Hepatocyte (in vitro differentiated cells): ENCODE results near the gene TEAD1. TPM values are rescaled to one million over a fixed set of nuclear protein-coding genes. Genes with fewer than 3 reads are reported as not detected.

ENCODE experiments used
- DNase-seq: peaks from one replicate; pipeline ENCODE4 v3.0.0-alpha.2; 2016; ENCODE audit warnings: low spot score
- H2AFZ ChIP-seq: fragments of 200-600 bp; sonication (generic); 2 replicates; pipeline ENCODE4 v1.6.0; 2016; ENCODE audit warnings: antibody characterized with exemption, mild to moderate bottlenecking
- H3K27ac ChIP-seq: fragments of 200-600 bp; sonication (generic); 2 replicates; pipeline ENCODE4 v1.5.1; 2016; ENCODE audit warnings: mild to moderate bottlenecking
- H3K27me3 ChIP-seq: fragments of 200-600 bp; sonication (generic); 2 replicates; pipeline ENCODE4 v1.6.1; 2016
- H3K36me3 ChIP-seq: fragments of 200-600 bp; sonication (generic); replicated peaks from 2 replicates; pipeline ENCODE4 v1.5.1; 2016; ENCODE audit warnings: low read depth; ENCODE audit not compliant: insufficient read depth
- H3K4me1 ChIP-seq: fragments of 200-600 bp; sonication (generic); 2 replicates; pipeline ENCODE4 v1.5.1; 2016; ENCODE audit warnings: mild to moderate bottlenecking, moderate library complexity; ENCODE audit not compliant: insufficient read depth
- H3K4me2 ChIP-seq: fragments of 200-600 bp; sonication (generic); 2 replicates; pipeline ENCODE4 v1.6.0; 2016
- H3K4me3 ChIP-seq: fragments of 200-600 bp; sonication (generic); 2 replicates; pipeline ENCODE4 v1.5.1; 2016; ENCODE audit warnings: mild to moderate bottlenecking
- H3K79me2 ChIP-seq: fragments of 200-600 bp; sonication (generic); 2 replicates; pipeline ENCODE4 v1.6.0; 2017; ENCODE audit warnings: mild to moderate bottlenecking
- H3K9me2 ChIP-seq: fragments of 200-600 bp; sonication (generic); replicated peaks from 2 replicates; pipeline ENCODE4 v1.6.0; 2017; ENCODE audit warnings: mild to moderate bottlenecking; ENCODE audit not compliant: insufficient read depth
- H3K9me3 ChIP-seq: fragments of 200-600 bp; sonication (generic); 2 replicates; pipeline ENCODE4 v1.5.1; 2016; ENCODE audit warnings: low read depth, mild to moderate bottlenecking
- H4K20me1 ChIP-seq: fragments of 200-600 bp; sonication (generic); 2 replicates; pipeline ENCODE4 v1.6.0; 2016; ENCODE audit warnings: mild to moderate bottlenecking; ENCODE audit not compliant: insufficient read depth, poor library complexity, severe bottlenecking
- CTCF ChIP-seq: fragments of 200-600 bp; sonication (generic); IDR thresholded peaks from 2 replicates; pipeline ENCODE4 v1.5.1; 2016; ENCODE audit warnings: antibody characterized with exemption, mild to moderate bottlenecking; ENCODE audit not compliant: poor library complexity
- EZH2 ChIP-seq: fragments of 200-600 bp; sonication (generic); IDR thresholded peaks from 2 replicates; pipeline ENCODE4 v1.6.1; 2016; ENCODE audit warnings: antibody characterized with exemption, mild to moderate bottlenecking, borderline replicate concordance
- EZH2phosphoT487 ChIP-seq: fragments of 200-600 bp; sonication (generic); IDR thresholded peaks from one replicate; pipeline ENCODE4 v1.6.1; 2018; ENCODE audit warnings: antibody characterized with exemption, mild to moderate bottlenecking, low read depth, moderate library complexity; ENCODE audit not compliant: unreplicated experiment, severe bottlenecking
- WGBS: methylation state at CpG from one replicate; pipeline ENCODE4 v1.1.6; 2016; ENCODE audit warnings: low lambda C conversion rate; ENCODE audit errors: missing lambda C conversion rate; 5-methylcytosine and 5-hydroxymethylcytosine counted together
- polyA plus RNA-seq: library from polyadenylated mRNA; unstranded; fragments of >200 nt; fragmentation: Nextera tagmentation; extraction: Ambion mirVana; gene quantifications from 2 replicates; pipeline ENCODE4 v1.2.1, GENCODE V29; 2016
- total RNA-seq: library from RNA; depleted of rRNA; stranded (reverse); fragments of >200 nt; gene quantifications from 2 replicates; pipeline ENCODE4 v1.2.3, GENCODE V29; 2014

Gene TEAD1
- total and polyA plus RNA-seq, 2 experiments from 2014 or later, result 37.2 to 82.2 TPM

GRCh38 chr11:12631651-12632050 lies 42.6 kb upstream of the TEAD1 start:
- H3K4me2 ChIP-seq, result no peak overlapping the region
- no peaks in the 10 kb centered on the region for H3K9me3 ChIP-seq
- H3K27ac ChIP-seq, result no peak overlapping the region
- TF ChIP-seq EZH2phosphoT487, result no peak
- no peak for TF ChIP-seq EZH2
- TF ChIP-seq CTCF, result no peak
- 91% methylated on average over 4 of the region's 4 CpGs for WGBS
- H3K4me3 ChIP-seq, result no peak overlapping the region
- H3K79me2 ChIP-seq, result no peaks in the 10 kb centered on the region
- no peaks in the 10 kb centered on the region for H3K27me3 ChIP-seq
- H3K4me1 ChIP-seq, result no peaks in the 10 kb centered on the region
- no peak overlapping the region for H2AFZ ChIP-seq
- DNase-seq, result no peak
- H3K9me2 ChIP-seq, result no peaks in the 10 kb centered on the region
- H4K20me1 ChIP-seq, result no peaks in the 10 kb centered on the region
- no peaks in the 10 kb centered on the region for H3K36me3 ChIP-seq

GRCh38 chr11:12634329-12634728 lies 39.9 kb upstream of the TEAD1 start:
- DNase-seq, result no peak
- no peaks in the 10 kb centered on the region for H3K36me3 ChIP-seq
- TF ChIP-seq EZH2, result no peak
- no peak for TF ChIP-seq CTCF
- TF ChIP-seq EZH2phosphoT487, result no peak
- no peaks in the 10 kb centered on the region for H3K79me2 ChIP-seq
- no peaks in the 10 kb centered on the region for H3K9me3 ChIP-seq
- no peaks in the 10 kb centered on the region for H3K4me1 ChIP-seq
- H2AFZ ChIP-seq, result no peak overlapping the region
- no peak overlapping the region for H3K27ac ChIP-seq
- no peaks in the 10 kb centered on the region for H4K20me1 ChIP-seq
- 92% methylated on average over 1 of the region's 1 CpG for WGBS
- no peak overlapping the region for H3K4me2 ChIP-seq
- H3K9me2 ChIP-seq, result no peaks in the 10 kb centered on the region
- no peaks in the 10 kb centered on the region for H3K27me3 ChIP-seq
- H3K4me3 ChIP-seq, result no peak overlapping the region

GRCh38 chr11:12636871-12637410 lies 37.3 kb upstream of the TEAD1 start:
- no peaks in the 10 kb centered on the region for H4K20me1 ChIP-seq
- H3K9me3 ChIP-seq, result no peaks in the 10 kb centered on the region
- H2AFZ ChIP-seq, result no peak overlapping the region
- no peak overlapping the region for H3K4me3 ChIP-seq
- no peaks in the 10 kb centered on the region for H3K27me3 ChIP-seq
- no peak overlapping the region for H3K4me2 ChIP-seq
- no peak for DNase-seq
- H3K9me2 ChIP-seq, result no peaks in the 10 kb centered on the region
- WGBS, result 78% methylated on average over 5 of the region's 5 CpGs
- H3K4me1 ChIP-seq, result no peaks in the 10 kb centered on the region
- H3K36me3 ChIP-seq, result no peaks in the 10 kb centered on the region
- TF ChIP-seq EZH2phosphoT487 (no peak), CTCF (no peak), EZH2 (no peak)
- no peak overlapping the region for H3K27ac ChIP-seq
- no peaks in the 10 kb centered on the region for H3K79me2 ChIP-seq

GRCh38 chr11:12639388-12639787 lies 34.8 kb upstream of the TEAD1 start:
- Histone ChIP-seq H3K36me3 (no peaks in the 10 kb centered on the region), H3K79me2 (no peaks in the 10 kb centered on the region), H3K9me3 (no peaks in the 10 kb centered on the region), H3K9me2 (no peaks in the 10 kb centered on the region), H3K4me1 (no peaks in the 10 kb centered on the region), H4K20me1 (no peaks in the 10 kb centered on the region), H2AFZ (no peak overlapping the region), H3K4me2 (no peak overlapping the region), H3K4me3 (no peak overlapping the region), H3K27me3 (no peaks in the 10 kb centered on the region), H3K27ac (no peak overlapping the region)
- DNase-seq, result no peak
- no peak for TF ChIP-seq CTCF
- no peak for TF ChIP-seq EZH2phosphoT487
- no peak for TF ChIP-seq EZH2
